ENCODE data around the gene SH2D4B.

DNA sequence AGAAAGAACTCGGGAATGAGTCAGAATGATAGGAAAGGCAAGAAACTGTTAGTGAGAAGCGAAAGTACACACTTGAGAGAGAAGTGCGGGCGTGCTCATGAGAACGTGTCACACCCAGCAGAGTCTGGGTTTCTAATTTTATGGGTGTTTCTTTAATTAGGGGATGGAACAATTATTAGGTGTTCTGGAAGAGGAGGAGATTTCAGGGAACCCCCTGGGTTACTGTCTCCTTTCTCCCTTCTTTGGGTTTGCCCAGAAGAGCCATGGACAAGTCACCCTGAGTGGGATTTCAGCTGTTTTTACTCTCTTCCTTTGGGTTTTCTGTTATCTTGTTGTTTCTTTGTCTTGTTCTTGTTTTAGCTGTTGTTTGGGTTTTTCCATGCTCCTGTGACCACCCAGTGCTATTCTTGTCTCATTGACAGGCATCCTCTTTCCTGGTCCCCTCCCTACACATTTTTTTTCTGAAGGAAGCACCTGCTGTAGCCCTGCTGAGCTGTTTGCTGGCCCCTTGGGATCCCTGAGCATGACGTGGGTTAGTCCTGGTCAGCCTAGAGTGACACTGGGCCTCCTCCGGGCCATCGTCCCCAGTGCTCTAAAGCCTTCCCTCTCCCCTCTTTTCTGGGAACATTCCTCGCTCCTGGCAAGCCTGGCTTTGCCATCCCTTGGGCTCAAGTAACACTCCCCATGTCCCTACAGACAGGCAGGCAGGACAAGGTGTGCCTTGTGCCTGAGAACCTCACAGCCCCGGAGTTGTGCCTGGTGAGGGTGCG is 3.5 kb downstream of the SH2D4B start:
- no peak for TF ChIP-seq POLR2A (IDR thresholded peaks at IDR 0.05; ENCODE audit: low read depth, low read length)
- no peak for TF ChIP-seq TAF1 (IDR thresholded peaks at IDR 0.05; ENCODE audit: borderline replicate concordance, low read depth, low read length)
- no peak for TF ChIP-seq POLR2AphosphoS5 (IDR thresholded peaks at IDR 0.05; ENCODE audit: low read depth, low read length)
